ENCODE results near the gene ISLR2. TPM values are rescaled to one million over a fixed set of nuclear protein-coding genes. Genes with fewer than 3 reads are reported as not detected.

The ISLR2 gene
- total RNA-seq, 1 experiment from 2014 or later: not detected

DNA sequence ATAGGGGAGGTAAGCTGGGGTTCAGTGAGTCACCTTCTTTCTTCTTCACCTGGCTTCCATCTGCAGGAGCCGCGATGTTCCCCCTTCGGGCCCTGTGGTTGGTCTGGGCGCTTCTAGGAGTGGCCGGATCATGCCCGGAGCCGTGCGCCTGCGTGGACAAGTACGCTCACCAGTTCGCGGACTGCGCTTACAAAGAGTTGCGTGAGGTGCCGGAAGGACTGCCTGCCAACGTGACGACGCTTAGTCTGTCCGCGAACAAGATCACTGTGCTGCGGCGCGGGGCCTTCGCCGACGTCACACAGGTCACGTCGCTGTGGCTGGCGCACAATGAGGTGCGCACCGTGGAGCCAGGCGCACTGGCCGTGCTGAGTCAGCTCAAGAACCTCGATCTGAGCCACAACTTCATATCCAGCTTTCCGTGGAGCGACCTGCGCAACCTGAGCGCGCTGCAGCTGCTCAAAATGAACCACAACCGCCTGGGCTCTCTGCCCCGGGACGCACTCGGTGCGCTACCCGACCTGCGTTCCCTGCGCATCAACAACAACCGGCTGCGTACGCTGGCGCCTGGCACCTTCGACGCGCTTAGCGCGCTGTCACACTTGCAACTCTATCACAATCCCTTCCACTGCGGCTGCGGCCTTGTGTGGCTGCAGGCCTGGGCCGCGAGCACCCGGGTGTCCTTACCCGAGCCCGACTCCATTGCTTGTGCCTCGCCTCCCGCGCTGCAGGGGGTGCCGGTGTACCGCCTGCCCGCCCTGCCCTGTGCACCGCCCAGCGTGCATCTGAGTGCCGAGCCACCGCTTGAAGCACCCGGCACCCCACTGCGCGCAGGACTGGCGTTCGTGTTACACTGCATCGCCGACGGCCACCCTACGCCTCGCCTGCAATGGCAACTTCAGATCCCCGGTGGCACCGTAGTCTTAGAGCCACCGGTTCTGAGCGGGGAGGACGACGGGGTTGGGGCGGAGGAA lies 2.6 kb downstream of the ISLR2 start:
- H3K9me3 ChIP-seq (replicated peaks): peaks cover 19% of the 10 kb centered on the region
- peaks cover 70% of the 10 kb centered on the region for H3K27me3 ChIP-seq (replicated peaks)
- H3K27ac ChIP-seq: no peak overlapping the region
- H3K4me1 ChIP-seq (replicated peaks): peaks cover 18% of the 10 kb centered on the region
- DNase-seq (ENCODE audit: low read depth in 1 of 2, low spot score in 2 of 2): no peak
- 0 out of 2 replicates have a peak, but pooled peaks cover 3% of the 10 kb centered on the region for H3K36me3 ChIP-seq
- no peak overlapping the region for H3K4me3 ChIP-seq

DNA sequence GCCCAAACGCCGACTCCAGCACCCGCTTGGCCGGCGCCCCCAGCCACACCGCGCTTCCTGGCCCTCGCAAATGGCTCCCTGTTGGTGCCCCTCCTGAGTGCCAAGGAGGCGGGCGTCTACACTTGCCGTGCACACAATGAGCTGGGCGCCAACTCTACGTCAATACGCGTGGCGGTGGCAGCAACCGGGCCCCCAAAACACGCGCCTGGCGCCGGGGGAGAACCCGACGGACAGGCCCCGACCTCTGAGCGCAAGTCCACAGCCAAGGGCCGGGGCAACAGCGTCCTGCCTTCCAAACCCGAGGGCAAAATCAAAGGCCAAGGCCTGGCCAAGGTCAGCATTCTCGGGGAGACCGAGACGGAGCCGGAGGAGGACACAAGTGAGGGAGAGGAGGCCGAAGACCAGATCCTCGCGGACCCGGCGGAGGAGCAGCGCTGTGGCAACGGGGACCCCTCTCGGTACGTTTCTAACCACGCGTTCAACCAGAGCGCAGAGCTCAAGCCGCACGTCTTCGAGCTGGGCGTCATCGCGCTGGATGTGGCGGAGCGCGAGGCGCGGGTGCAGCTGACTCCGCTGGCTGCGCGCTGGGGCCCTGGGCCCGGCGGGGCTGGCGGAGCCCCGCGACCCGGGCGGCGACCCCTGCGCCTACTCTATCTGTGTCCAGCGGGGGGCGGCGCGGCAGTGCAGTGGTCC lies 3.5 kb downstream of the ISLR2 start:
- Histone ChIP-seq H3K4me1 (replicated peaks) (peaks cover 14% of the 10 kb centered on the region), H3K27me3 (replicated peaks) (peaks cover 61% of the 10 kb centered on the region), H3K4me3 (no peak overlapping the region), H3K27ac (no peak overlapping the region), H3K36me3 (0 out of 2 replicates have a peak, but pooled peaks cover 3% of the 10 kb centered on the region), H3K9me3 (replicated peaks) (peaks cover 19% of the 10 kb centered on the region)
- DNase-seq (ENCODE audit: low read depth in 1 of 2, low spot score in 2 of 2): no peak

DNA sequence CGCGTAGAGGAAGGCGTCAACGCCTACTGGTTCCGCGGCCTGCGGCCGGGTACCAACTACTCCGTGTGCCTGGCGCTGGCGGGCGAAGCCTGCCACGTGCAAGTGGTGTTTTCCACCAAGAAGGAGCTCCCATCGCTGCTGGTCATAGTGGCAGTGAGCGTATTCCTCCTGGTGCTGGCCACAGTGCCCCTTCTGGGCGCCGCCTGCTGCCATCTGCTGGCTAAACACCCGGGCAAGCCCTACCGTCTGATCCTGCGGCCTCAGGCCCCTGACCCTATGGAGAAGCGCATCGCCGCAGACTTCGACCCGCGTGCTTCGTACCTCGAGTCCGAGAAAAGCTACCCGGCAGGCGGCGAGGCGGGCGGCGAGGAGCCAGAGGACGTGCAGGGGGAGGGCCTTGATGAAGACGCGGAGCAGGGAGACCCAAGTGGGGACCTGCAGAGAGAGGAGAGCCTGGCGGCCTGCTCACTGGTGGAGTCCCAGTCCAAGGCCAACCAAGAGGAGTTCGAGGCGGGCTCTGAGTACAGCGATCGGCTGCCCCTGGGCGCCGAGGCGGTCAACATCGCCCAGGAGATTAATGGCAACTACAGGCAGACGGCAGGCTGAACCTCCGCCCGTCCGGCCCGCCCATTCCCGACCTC lies 4.1 kb downstream of the ISLR2 start:
- H3K4me1 ChIP-seq (replicated peaks): peaks cover 14% of the 10 kb centered on the region
- no peak overlapping the region for H3K4me3 ChIP-seq
- no peak overlapping the region for H3K27ac ChIP-seq
- peak in 1 of 2 experiments; percentile 33 for DNase-seq (ENCODE audit: low read depth in 1 of 2, low spot score in 2 of 2)
- H3K27me3 ChIP-seq (replicated peaks): peaks cover 55% of the 10 kb centered on the region
- 0 out of 2 replicates have a peak, but pooled peaks cover 3% of the 10 kb centered on the region for H3K36me3 ChIP-seq
- H3K9me3 ChIP-seq (replicated peaks): peaks cover 19% of the 10 kb centered on the region

DNA sequence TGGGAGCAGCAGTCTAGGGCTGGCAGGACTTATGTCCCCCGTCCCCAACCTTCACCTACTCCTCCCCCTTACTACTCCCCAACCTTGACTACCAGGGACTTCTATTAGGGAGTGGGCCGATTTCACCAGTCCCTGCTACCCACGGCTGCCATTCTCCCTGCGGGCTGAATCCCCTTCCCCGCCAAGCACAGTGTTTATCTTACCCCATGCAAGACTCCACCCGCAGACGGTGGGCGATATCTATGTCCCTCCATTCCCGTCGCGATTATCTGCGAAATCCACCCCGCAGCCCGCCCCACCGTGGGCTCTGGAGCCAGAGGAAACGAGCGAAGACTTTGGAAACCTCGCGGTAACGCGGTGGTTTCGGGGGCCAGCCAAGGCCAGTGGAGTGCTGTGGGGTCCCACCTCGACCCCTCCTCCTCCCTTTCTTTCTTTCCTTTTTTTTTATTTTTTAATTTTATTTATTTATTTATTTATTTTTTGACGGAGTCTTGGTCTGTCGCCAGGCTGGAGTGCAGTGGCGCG lies 4.7 kb downstream of the ISLR2 start:
- H3K27me3 ChIP-seq (replicated peaks): peaks cover 50% of the 10 kb centered on the region
- H3K4me3 ChIP-seq: no peak overlapping the region
- no peak for DNase-seq (ENCODE audit: low read depth in 1 of 2, low spot score in 2 of 2)
- H3K27ac ChIP-seq: no peak overlapping the region
- H3K9me3 ChIP-seq (replicated peaks): peaks cover 19% of the 10 kb centered on the region
- 0 out of 2 replicates have a peak, but pooled peaks cover 3% of the 10 kb centered on the region for H3K36me3 ChIP-seq
- H3K4me1 ChIP-seq (replicated peaks): peaks cover 14% of the 10 kb centered on the region

DNA sequence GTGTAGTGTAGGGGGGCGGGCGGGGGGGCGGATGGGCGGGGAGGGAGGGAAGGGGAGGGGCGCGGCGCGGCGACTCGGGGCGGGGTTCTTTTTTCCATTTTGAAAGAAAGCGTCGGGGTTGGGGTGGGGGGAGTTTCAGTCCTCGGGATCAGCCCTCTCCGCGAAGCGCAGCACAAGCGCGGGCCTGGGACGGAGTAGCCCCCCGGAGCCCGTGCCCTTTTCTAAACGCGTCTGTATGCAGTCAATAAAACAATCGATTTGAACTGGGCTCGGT lies 6.1 kb downstream of the ISLR2 start:
- Histone ChIP-seq H3K4me3 (peak overlapping the region; percentile 20), H3K9me3 (replicated peaks) (peaks cover 19% of the 10 kb centered on the region), H3K36me3 (0 out of 2 replicates have a peak, but pooled peaks cover 3% of the 10 kb centered on the region), H3K27me3 (replicated peaks) (peaks cover 42% of the 10 kb centered on the region), H3K27ac (no peak overlapping the region), H3K4me1 (replicated peaks) (peaks cover 14% of the 10 kb centered on the region)
- no peak for DNase-seq (ENCODE audit: low read depth in 1 of 2, low spot score in 2 of 2)

DNA sequence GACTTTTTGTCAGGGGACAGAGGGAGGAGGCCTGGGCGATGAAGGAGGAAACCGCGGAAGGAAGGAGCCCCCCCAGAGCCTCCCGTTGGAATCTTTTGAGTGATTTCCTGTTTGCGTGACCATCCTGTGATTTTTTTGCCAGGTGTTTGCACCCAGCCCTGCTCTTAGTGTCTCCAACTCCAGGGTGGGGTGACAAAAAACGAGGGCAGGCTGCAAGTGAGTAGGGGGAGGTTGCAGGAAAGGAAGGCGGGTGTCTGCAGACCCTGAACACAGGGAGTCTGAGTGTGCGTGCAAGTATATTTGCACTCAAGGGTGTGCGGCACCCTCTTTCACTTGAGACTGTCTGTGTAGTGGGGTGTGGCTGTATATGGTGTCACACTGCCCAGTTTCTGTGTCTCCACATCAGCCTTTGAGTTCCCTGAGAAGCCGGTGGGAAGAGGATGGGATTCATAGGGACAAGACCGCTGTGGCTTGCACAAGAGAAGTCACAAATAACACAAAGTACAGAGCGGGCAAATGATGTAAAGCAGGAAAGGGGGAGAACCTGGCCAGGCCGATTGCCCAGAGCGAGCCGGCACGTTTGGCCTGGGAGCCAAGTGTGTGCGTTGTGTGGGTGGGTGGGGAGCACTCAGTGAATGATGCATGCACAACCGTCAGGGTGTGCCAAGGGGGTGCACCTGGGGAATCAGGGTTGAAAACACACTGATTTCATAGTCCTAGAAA lies 6.6 kb downstream of the ISLR2 start:
- H3K36me3 ChIP-seq: 0 out of 2 replicates have a peak, but pooled peaks cover 3% of the 10 kb centered on the region
- H3K4me3 ChIP-seq: peak overlapping the region; percentile 20
- peaks cover 38% of the 10 kb centered on the region for H3K27me3 ChIP-seq (replicated peaks)
- H3K27ac ChIP-seq: no peak overlapping the region
- H3K4me1 ChIP-seq (replicated peaks): peaks cover 14% of the 10 kb centered on the region
- H3K9me3 ChIP-seq (replicated peaks): peaks cover 19% of the 10 kb centered on the region
- DNase-seq (ENCODE audit: low read depth in 1 of 2, low spot score in 2 of 2): no peak

DNA sequence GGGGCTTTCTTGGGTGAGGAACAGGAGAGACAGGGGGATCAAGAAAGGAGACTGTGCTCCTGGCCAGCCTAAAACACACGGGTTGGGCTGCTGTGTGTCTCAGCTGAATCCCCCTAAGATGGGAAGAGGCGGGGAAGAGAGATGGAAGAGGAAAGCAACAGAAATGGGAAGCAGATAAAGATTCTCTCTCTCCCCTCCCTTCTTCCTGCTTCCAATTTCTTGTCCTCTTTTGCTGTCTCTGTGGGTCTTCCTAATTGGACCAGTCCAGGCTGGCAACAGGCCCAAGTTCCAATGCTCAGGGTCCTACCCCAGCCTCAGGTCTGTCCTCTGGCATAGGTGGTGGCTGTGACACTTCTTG lies 7.1 kb downstream of the ISLR2 start:
- H3K27ac ChIP-seq: no peak overlapping the region
- no peak overlapping the region for H3K4me3 ChIP-seq
- 0 out of 2 replicates have a peak, but pooled peaks cover 3% of the 10 kb centered on the region for H3K36me3 ChIP-seq
- H3K27me3 ChIP-seq (replicated peaks): peaks cover 32% of the 10 kb centered on the region
- DNase-seq (ENCODE audit: low read depth in 1 of 2, low spot score in 2 of 2): no peak
- H3K4me1 ChIP-seq (replicated peaks): peaks cover 14% of the 10 kb centered on the region
- peaks cover 19% of the 10 kb centered on the region for H3K9me3 ChIP-seq (replicated peaks)

DNA sequence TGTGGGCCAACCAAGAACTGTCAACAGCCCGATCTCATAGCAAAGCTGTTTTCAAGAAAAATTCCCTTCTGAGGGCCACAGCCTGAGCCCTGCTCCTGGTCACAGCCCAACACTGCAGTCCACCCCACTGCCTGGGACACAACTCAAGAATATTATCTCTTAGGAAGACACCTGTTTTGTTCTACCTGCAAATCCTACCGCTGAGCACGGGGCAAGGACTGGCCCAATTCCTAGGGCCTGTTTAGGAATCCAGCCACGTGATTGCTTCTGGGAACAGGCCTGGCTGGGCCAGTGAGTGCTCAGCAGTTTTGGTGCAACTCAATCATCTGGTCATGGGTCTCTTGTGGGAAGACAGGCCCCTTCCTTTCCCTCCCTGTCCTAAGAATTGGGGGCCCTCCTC lies 8.3 kb downstream of the ISLR2 start:
- Histone ChIP-seq H3K36me3 (0 out of 2 replicates have a peak, but pooled peaks cover 3% of the 10 kb centered on the region), H3K9me3 (replicated peaks) (peaks cover 9% of the 10 kb centered on the region), H3K27me3 (replicated peaks) (peaks cover 21% of the 10 kb centered on the region), H3K4me3 (no peak overlapping the region), H3K4me1 (replicated peaks) (peaks cover 14% of the 10 kb centered on the region), H3K27ac (no peak overlapping the region)
- DNase-seq (ENCODE audit: low read depth in 1 of 2, low spot score in 2 of 2): no peak

DNA sequence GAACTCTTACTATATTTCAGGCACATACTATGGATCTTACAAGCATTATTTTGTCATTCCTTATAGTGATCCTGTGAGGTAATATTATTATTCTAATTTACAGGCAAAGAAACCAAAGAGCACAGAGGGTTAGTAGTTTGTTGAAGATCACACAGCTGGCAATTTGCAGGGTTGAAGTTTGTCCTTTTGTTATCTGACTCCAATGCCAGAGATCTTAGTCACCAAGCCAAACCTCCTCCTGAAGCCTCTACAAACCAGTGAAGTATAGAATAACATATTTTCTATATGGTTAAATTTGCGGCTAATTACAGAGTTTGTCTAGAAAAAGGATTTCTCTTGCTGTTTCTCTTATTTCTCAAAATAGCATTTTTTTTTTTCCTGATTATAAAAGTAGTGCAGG lies 11.2 kb downstream of the ISLR2 start:
- no peak for DNase-seq (ENCODE audit: low read depth in 1 of 2, low spot score in 2 of 2)
- peaks cover 4% of the 10 kb centered on the region; the same call in 1 of the 2 replicates for H3K4me1 ChIP-seq (replicated peaks)
- H3K36me3 ChIP-seq: no peaks in the 10 kb centered on the region
- H3K4me3 ChIP-seq: no peak overlapping the region
- H3K27ac ChIP-seq: no peak overlapping the region
- peaks cover 7% of the 10 kb centered on the region; the same call in 1 of the 2 replicates for H3K27me3 ChIP-seq (replicated peaks)
- no peaks in the 10 kb centered on the region for H3K9me3 ChIP-seq (replicated peaks)

DNA sequence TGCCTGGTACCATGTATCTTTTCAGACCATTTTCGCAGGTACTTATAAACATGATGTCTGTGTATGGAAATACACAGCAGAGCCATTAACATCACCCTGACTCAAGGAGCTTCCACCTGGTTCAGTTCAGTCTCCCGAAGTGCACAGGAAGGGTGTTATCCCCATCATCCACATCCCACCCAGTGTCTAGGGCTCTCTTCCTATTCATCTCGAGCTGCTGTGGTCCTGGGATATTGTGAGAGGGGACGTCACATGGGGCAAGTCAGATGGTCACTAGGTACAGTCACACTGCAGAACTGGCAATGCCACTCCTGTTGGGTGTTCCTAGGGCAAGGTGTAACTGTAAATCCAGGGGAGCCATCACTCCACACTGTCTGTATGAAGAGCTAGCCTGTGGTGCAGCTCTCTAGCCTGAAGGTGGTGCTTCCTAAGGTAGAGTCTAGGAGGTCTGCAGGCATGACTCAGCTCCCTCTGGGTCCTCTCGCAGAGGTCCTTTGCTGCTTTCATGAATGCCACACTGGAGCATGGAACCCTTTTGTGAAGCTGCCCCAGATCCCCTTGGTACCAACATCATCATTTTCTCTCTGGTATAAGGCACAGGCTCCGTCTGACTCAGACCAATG lies 13.9 kb downstream of the ISLR2 start:
- Histone ChIP-seq H3K27ac (no peak overlapping the region), H3K9me3 (replicated peaks) (no peaks in the 10 kb centered on the region), H3K4me1 (replicated peaks) (no peaks in the 10 kb centered on the region), H3K4me3 (no peak overlapping the region), H3K27me3 (replicated peaks) (peaks cover 7% of the 10 kb centered on the region), H3K36me3 (no peaks in the 10 kb centered on the region)
- no peak for DNase-seq (ENCODE audit: low read depth in 1 of 2, low spot score in 2 of 2)

DNA sequence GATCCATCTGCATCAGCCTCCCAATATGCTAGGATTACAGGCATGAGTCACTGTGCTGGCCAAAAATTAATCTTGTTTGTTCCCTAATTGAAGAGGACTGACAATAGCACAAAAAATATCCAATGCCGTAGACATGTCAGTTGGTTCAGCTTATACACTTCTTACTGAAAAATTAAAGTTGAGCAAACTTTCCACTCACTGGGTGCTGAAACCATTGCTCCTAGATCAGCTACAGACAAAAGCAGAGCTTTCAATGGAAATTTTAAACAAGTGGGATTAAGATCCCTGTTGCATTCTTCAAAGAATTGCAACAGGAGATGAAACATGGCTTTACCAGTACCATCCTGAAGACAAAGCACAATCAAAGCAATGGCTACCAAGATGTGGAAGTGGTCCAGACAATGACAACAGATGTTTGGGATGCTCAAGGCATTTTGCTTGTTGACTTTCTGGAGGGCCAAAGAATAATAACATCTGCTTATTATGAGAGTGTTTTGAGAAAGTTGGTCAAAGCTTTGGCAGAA lies 16.0 kb downstream of the ISLR2 start:
- Histone ChIP-seq H3K4me3 (no peak overlapping the region), H3K4me1 (replicated peaks) (no peaks in the 10 kb centered on the region), H3K27ac (no peak overlapping the region), H3K27me3 (replicated peaks) (peaks cover 2% of the 10 kb centered on the region), H3K36me3 (no peaks in the 10 kb centered on the region), H3K9me3 (replicated peaks) (no peaks in the 10 kb centered on the region)
- DNase-seq (ENCODE audit: low read depth in 1 of 2, low spot score in 2 of 2): no peak

DNA sequence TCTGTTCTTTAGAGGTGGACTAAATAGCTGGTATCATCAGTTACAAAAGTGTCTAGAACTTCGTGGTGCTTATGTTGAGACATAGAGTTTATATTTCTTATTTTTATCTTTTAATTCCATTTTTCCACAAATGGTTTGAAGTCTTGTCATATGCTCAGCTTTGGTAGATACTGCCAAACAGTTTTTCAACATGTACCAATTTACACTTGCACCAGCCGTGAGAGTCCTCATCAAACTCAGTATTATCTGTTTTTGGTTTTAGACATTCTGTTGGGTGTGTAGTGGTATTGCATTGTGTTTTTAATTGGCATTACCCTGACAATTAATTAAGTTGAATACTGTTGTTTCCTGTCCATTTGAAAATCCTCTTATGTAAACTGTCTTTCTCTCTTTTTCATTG lies 16.7 kb downstream of the ISLR2 start:
- Histone ChIP-seq H3K36me3 (no peaks in the 10 kb centered on the region), H3K9me3 (replicated peaks) (no peaks in the 10 kb centered on the region), H3K4me3 (no peak overlapping the region), H3K27me3 (replicated peaks) (no peaks in the 10 kb centered on the region; the same call in none of the 2 replicates), H3K27ac (no peak overlapping the region), H3K4me1 (replicated peaks) (no peaks in the 10 kb centered on the region)
- no peak for DNase-seq (ENCODE audit: low read depth in 1 of 2, low spot score in 2 of 2)

Data from SJSA1 (cell line).